Measurements from ENCODE around the gene TCP11L1. TPM values are rescaled to one million over a fixed set of nuclear protein-coding genes. Genes with fewer than 3 reads are reported as not detected.

TCP11L1 gene, protein sequence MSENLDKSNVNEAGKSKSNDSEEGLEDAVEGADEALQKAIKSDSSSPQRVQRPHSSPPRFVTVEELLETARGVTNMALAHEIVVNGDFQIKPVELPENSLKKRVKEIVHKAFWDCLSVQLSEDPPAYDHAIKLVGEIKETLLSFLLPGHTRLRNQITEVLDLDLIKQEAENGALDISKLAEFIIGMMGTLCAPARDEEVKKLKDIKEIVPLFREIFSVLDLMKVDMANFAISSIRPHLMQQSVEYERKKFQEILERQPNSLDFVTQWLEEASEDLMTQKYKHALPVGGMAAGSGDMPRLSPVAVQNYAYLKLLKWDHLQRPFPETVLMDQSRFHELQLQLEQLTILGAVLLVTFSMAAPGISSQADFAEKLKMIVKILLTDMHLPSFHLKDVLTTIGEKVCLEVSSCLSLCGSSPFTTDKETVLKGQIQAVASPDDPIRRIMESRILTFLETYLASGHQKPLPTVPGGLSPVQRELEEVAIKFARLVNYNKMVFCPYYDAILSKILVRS
- total RNA-seq = 10 to 100 TPM; 23.0 to 31.7 TPM

DNA sequence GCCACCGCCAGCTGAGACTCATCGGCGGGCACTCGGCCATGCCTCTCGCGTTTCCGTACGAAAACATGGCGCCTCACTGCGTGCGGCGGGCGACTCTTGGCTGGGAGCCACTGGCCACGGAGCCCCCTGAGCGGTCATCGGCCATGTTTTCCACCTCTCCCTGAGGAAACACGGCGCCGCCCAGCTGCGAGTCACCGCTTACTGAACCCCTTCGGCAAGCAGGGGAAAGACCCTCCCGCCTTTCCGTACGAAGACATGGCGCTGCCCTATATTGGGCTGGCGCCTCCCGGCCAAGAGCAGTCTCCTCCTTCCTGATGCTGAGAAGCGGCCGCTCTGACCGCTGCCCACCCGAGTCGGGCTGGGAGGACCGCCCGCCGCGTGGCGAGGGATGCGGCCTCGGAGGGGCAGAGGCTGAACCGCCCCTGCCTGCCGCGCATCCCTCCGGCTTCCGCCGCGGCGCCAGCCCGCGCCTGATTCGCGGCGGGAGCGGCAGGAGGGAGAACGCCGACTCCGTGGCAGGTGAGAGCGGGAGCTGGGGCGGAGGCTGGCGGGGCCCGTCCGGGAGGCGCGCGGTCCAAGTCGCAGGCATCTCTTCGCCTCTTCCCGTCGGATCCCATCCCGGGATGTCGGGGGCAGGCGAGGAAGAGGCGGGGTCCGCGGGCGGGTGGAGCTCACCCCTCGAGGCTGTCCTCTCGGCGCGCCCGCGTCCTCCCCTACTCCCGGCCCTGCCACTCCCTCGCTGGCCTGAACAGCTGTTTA lies at the start of gene TCP11L1:
TSS of gene TCP11L1 (plus strand) at position 299 of the 759 bp plus-strand sequence. CDS start 4,202 bp downstream, outside the sequence.
- Mint-ChIP-seq H3K36me3 (peaks cover 6% of the 10 kb centered on the region), H3K4me1 (ENCODE audit: low read depth in 2 of 2) (peaks cover 16 to 17% of the 10 kb centered on the region in 2 donors), H3K27ac (peak within 1 kb of the TSS; percentile 94 to 97), H3K9me3 (no peaks in the 10 kb centered on the region), H3K27me3 (peaks cover 5 to 11% of the 10 kb centered on the region in 2 donors), H3K4me3 (peak within 1 kb of the TSS; percentile 94)
- peak; percentile 78 for DNase-seq (ENCODE audit: low spot score)
- ATAC-seq = peak; percentile 92

DNA sequence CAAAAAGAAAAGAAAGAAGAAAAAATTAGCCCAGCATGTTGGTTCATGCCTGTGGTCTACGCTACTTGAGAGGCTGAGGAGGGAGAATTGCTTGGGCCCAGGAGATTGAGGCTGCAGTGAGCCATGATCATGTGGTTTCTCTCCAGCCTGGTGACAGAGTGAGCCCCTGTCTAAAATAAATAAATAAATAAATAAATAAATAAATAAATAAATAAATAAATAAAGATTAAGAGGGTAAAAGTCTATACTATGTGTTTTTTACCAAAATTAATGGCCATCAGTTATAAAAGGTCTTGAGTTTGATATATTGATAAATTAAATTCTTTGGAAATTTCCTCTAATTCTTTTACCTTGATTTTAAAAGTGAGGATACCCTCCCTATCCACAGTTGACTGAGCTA lies 48.9 kb upstream of the TCP11L1 start:
- no peak overlapping the region for H3K4me3 Mint-ChIP-seq
- H3K9me3 Mint-ChIP-seq = peaks cover 6% of the 10 kb centered on the region
- peaks cover 10 to 15% of the 10 kb centered on the region in 2 donors for H3K27me3 Mint-ChIP-seq
- H3K4me1 Mint-ChIP-seq (ENCODE audit: low read depth in 2 of 2) = peaks cover 0 to 5% of the 10 kb centered on the region in 2 donors
- peaks cover 8% of the 10 kb centered on the region for H3K36me3 Mint-ChIP-seq
- no peak overlapping the region for H3K27ac Mint-ChIP-seq
- DNase-seq (ENCODE audit: low spot score) (no peak), ATAC-seq (no peak)

DNA sequence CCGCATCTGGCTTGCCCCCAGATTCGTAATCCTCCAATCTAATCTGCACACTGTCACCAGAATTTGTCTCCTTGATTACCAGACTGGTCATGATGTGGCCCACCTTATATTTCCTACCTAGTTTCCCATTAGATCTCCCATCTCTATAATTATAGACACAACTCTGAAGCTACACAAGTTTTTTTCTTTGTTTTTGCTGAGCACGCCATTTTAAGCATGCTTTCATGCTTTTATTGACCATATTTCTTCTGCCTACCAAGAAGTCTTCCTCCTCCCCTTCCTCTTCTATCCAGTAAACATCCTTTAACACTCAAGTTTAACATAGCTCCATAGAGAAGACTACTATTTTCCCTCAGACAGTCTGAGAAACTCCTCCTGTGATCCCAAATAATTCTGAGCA lies 47.9 kb upstream of the TCP11L1 start:
- peaks cover 0 to 4% of the 10 kb centered on the region in 2 donors for H3K4me1 Mint-ChIP-seq (ENCODE audit: low read depth in 2 of 2)
- H3K27me3 Mint-ChIP-seq = peaks cover 12 to 24% of the 10 kb centered on the region in 2 donors
- peaks cover 8% of the 10 kb centered on the region for H3K36me3 Mint-ChIP-seq
- no peak overlapping the region for H3K27ac Mint-ChIP-seq
- H3K4me3 Mint-ChIP-seq = no peak overlapping the region
- ATAC-seq (no peak), DNase-seq (ENCODE audit: low spot score) (no peak)
- peaks cover 6% of the 10 kb centered on the region for H3K9me3 Mint-ChIP-seq

DNA sequence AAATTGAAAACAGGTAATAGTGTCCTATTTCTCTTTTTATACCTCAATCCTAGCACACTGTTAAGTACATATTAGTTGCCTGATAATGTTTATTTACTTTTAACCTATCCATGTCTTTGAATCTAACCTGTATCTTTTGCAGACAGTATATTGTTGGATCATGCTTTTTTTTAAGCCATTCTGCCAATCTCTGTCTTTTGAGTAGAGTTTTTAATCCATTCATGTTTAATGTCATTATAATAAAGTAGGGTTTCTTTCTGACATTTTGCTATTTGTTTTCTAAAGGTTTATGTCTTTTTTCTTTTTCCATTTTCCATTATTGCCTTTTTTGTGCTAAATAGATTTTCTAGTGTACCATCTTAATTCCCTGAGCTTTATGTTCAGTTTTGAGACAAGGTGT lies 47.5 kb upstream of the TCP11L1 start:
- peaks cover 6% of the 10 kb centered on the region for H3K9me3 Mint-ChIP-seq

DNA sequence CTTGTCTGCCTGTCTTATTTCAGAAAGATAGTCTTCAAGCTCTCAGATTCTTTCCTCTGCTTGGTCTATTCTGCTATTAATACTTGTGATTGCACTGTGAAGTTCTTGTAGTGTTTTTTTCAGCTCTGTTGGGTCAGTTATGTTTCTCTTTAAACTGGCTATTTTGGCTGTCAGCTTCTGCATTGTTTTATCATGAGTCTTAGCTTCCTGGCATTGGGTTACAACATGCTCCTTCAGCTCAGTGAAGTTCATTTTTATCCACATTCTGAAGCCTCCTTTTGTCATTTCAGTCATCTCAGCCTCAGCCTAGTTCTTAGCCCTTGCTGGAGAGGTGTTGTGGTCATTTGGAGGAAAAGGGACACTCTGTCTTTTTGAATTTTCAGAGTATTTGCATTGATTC lies 39.2 kb upstream of the TCP11L1 start:
- no peak overlapping the region for H3K27ac Mint-ChIP-seq
- peaks cover 8% of the 10 kb centered on the region for H3K36me3 Mint-ChIP-seq
- DNase-seq (ENCODE audit: low spot score) = no peak
- peaks cover 18 to 41% of the 10 kb centered on the region in 2 donors for H3K27me3 Mint-ChIP-seq
- H3K4me3 Mint-ChIP-seq = no peak overlapping the region
- ATAC-seq = no peak
- H3K9me3 Mint-ChIP-seq = peaks cover 5% of the 10 kb centered on the region
- H3K4me1 Mint-ChIP-seq (ENCODE audit: low read depth in 2 of 2) = peaks cover 0 to 3% of the 10 kb centered on the region in 2 donors

More for the DNA sequence above, 47.5 kb upstream of the TCP11L1 start:
- no peak overlapping the region for H3K4me3 Mint-ChIP-seq
- peaks cover 12 to 29% of the 10 kb centered on the region in 2 donors for H3K27me3 Mint-ChIP-seq
- H3K27ac Mint-ChIP-seq = no peak overlapping the region
- no peak for ATAC-seq
- no peaks in the 10 kb centered on the region for H3K4me1 Mint-ChIP-seq (ENCODE audit: low read depth in 2 of 2)
- no peak for DNase-seq (ENCODE audit: low spot score)
- H3K36me3 Mint-ChIP-seq = peaks cover 8% of the 10 kb centered on the region

DNA sequence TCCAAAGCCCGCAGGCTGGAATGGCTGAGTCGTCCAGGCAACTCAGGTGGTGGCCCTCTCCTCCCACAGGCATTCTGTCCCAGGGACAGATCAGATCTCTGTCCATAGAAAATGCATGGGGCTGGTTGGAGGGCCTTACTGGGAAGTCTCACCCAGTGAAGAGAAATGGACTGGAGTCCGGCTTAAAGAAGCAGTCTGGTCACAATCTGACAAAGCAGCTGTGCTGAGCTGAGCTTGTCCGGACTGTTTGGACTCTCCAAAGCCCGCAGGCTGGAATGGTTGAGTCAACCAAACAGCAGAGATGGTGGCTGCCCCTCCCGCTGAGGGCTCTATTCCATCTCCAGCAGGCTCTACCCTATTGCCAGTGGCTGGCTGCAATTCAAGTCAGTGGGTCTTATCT lies 38.1 kb upstream of the TCP11L1 start:
- Mint-ChIP-seq H3K27me3 (peaks cover 18 to 30% of the 10 kb centered on the region in 2 donors), H3K9me3 (peaks cover 5% of the 10 kb centered on the region), H3K4me3 (no peak overlapping the region), H3K27ac (no peak overlapping the region), H3K4me1 (ENCODE audit: low read depth in 2 of 2) (peaks cover 0 to 7% of the 10 kb centered on the region in 2 donors), H3K36me3 (peaks cover 8% of the 10 kb centered on the region)
- peak in 1 of 2 donors; percentile 11 for ATAC-seq
- DNase-seq (ENCODE audit: low spot score) = no peak

DNA sequence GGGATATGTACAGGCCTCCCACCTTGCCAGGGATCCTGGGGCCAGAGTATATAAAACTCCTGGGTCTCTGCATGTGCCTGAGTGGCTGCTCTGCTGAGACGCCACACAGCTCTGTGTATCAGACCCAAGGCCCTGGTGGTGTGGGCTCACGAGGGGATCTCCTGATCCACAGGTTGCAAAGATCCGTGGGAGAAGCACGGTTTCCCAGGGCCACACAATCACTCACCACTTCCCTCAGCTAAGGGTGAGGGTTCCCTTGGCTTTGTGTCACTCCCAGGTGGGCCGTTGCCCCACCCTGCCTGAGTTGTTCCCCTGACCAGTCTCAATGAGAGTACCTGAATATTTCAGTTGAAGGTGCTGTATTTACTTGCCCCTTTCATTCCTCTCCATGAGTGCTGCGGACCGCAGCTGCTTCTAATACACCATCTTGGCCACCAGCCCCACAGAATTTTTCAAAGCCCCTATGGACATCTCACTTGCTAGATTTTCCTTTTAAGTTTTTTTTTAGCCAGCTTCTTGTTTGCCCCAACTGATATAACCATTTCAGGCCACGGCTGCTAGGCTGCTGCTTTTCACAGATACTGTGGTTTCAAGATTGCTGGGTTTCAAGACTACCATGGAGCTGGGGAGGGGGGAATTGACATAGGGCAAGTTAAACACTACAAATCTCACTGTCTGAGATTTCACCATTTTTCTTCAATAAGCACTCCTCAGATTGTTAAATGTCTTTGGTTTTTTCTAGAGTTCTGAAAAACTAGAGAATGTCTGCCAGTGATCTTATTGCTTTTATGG lies 37.4 kb upstream of the TCP11L1 start:
- peak in 1 of 2 donors; percentile 28 for ATAC-seq
- Mint-ChIP-seq H3K4me3 (no peak overlapping the region), H3K27ac (no peak overlapping the region), H3K36me3 (peaks cover 8% of the 10 kb centered on the region), H3K27me3 (peaks cover 22 to 24% of the 10 kb centered on the region in 2 donors), H3K9me3 (peaks cover 5% of the 10 kb centered on the region), H3K4me1 (ENCODE audit: low read depth in 2 of 2) (peaks cover 4 to 7% of the 10 kb centered on the region in 2 donors)
- no peak for DNase-seq (ENCODE audit: low spot score)

DNA sequence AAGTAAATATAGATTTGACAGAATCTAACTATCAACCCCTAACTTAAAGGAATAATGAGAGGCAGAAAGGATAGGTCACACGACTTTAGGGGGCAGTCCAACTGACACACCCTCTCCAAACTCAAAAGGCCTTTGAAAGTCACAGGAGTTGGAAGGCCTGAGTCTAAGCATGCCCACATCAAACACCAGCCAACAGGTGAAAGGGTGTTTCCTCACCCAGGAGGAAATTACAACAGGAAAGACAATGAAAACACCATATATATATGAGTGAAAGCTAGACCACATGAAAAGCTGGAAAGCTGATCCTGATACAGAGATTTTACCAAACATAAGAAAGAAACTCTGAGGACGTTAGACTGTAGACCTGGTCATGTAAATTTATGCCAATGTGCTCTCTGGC lies 34.2 kb upstream of the TCP11L1 start:
- Mint-ChIP-seq H3K27ac (no peak overlapping the region), H3K4me3 (no peak overlapping the region), H3K9me3 (no peaks in the 10 kb centered on the region), H3K27me3 (peaks cover 2 to 7% of the 10 kb centered on the region in 2 donors), H3K4me1 (ENCODE audit: low read depth in 2 of 2) (peaks cover 4 to 7% of the 10 kb centered on the region in 2 donors), H3K36me3 (no peaks in the 10 kb centered on the region)
- no peak for ATAC-seq
- DNase-seq (ENCODE audit: low spot score) = no peak

DNA sequence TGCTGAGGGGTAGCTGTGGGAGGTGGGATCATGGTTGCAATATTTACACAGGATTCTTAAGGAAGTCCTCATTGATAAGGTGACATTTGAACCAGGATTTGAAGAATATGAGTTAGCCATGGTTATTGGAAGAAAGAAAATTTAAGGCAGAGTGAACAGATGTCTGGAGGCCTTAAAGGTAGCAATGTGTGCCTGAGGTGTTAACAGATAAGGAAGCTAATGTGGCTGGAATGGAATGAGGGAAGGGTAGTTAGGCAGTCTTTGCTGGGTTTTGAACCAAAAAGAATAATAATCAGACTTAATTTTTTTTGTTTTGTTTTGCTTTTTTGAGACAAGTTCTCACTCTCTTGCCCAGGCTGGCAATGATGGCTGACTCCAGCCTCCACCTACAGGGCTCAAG lies 33.4 kb upstream of the TCP11L1 start:
- Mint-ChIP-seq H3K27ac (no peak overlapping the region), H3K4me1 (ENCODE audit: low read depth in 2 of 2) (peaks cover 7% of the 10 kb centered on the region in 2 donors), H3K4me3 (no peak overlapping the region), H3K9me3 (no peaks in the 10 kb centered on the region), H3K36me3 (no peaks in the 10 kb centered on the region), H3K27me3 (peaks cover 0 to 7% of the 10 kb centered on the region in 2 donors)
- DNase-seq (ENCODE audit: low spot score) (no peak), ATAC-seq (no peak)

DNA sequence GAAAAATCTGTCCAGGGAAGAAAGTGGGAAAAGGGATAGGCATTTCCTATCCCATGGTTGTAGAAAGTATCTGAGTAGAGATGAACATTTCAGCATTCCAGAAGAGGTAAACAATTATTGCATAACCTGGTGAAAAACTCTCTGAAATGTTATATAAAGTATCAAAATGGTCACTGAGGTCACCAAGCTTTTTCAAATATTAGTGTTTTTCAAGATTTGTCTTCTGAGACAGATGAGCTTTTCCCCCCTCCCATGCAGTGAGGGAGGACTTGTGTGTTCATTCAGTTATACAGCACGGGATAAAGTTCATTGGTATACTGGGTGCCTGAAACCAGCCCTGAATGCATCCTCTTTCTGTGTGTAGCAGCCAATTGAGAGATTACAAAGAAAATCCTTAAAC lies 25.6 kb upstream of the TCP11L1 start:
- no peaks in the 10 kb centered on the region for H3K36me3 Mint-ChIP-seq
- no peaks in the 10 kb centered on the region for H3K9me3 Mint-ChIP-seq
- no peak for DNase-seq (ENCODE audit: low spot score)
- ATAC-seq = no peak
- H3K27me3 Mint-ChIP-seq = peaks cover 15 to 34% of the 10 kb centered on the region in 2 donors
- H3K27ac Mint-ChIP-seq = no peak overlapping the region
- H3K4me3 Mint-ChIP-seq = no peak overlapping the region
- peaks cover 13 to 28% of the 10 kb centered on the region in 2 donors for H3K4me1 Mint-ChIP-seq (ENCODE audit: low read depth in 2 of 2)

DNA sequence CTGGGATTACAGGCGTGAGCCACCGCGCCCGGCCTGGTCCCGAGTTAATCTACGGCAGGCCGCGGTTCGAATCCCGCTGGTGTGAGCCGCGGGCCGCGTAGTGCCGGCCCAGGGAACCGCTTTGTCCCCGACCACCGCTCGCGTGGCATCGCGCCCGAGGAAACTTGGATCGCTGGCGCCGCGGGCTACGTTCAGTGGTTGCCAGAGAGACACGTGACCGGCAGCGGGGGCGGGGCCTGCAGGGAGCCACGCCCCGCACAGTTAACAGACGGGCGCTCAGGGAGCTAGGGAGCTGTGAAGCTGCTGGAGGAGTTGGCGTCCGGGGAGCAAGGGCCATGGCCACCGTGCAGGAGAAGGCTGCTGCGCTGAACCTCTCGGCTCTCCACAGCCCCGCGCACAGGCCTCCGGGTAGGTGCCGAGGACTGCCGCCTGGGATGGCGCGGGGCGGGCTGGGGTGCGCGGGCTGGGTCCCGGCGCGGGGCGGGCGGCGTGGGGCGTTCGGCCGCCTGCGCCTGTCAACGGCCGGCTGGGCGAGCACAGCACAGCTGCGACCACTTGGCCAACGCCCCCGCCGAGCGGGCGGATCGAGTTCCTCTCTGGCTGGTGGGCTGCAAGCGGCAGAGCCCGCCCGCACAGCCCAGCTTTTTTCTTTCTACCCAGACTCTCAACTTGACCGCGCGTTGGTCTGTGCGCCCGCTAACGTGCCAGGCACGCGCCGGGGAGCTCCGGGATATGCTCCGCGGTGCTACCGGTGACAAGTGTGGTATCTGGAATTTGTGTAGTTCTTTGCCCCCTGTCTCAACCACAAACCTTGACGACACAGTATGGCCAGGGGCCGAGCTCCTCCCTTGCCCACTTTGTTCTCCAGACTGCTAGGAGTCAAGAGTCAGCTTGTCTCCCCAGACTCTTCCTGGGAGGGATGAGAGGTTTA lies 23.5 kb upstream of the TCP11L1 start, which contains the start of gene DEPDC7:
TSS of gene DEPDC7 (plus strand) at position 258 of the 931 bp plus-strand sequence. CDS start at position 336, 78 bp downstream.
- peak; percentile 90 for DNase-seq (ENCODE audit: low spot score)
- no peaks in the 10 kb centered on the region for H3K36me3 Mint-ChIP-seq
- H3K9me3 Mint-ChIP-seq = no peaks in the 10 kb centered on the region
- peaks cover 13 to 25% of the 10 kb centered on the region in 2 donors for H3K4me1 Mint-ChIP-seq (ENCODE audit: low read depth in 2 of 2)
- no peak within 1 kb of the TSS for H3K27ac Mint-ChIP-seq
- peaks cover 17 to 37% of the 10 kb centered on the region in 2 donors for H3K27me3 Mint-ChIP-seq
- ATAC-seq = peak; percentile 88 to 92
- H3K4me3 Mint-ChIP-seq = peak within 1 kb of the TSS; percentile 83

DNA sequence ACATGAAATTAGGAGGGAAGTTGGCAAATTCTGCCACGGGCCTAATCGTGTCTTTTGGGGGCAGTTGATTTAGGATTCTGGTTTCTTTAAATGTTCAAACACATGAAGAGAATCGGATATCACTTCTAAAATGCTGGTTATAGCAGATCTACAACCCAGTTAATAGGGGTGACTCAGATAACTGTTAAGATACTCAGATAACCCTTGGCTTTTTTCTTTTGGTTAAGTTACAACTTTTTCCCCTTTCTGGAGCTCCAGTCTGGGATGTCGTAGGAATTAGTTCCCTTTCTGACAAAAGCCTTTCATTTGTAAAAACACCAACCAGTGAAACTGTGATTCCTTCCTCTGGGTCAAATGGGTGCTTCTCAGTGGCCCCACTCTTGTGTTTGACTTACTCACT lies 22.7 kb upstream of the TCP11L1 start:
- Mint-ChIP-seq H3K27me3 (peaks cover 17 to 37% of the 10 kb centered on the region in 2 donors), H3K9me3 (no peaks in the 10 kb centered on the region), H3K4me3 (peak overlapping the region; percentile 83), H3K36me3 (no peaks in the 10 kb centered on the region), H3K4me1 (ENCODE audit: low read depth in 2 of 2) (peaks cover 10 to 20% of the 10 kb centered on the region in 2 donors), H3K27ac (no peak overlapping the region)
- no peak for ATAC-seq
- no peak for DNase-seq (ENCODE audit: low spot score)

All from natural killer cell treated with Interleukin-12 subunit alpha and Interleukin-12 subunit beta and Interleukin-15 and Interleukin-18, amount 100 ng/mL, for 72 hours (primary cell).